GM12801 (cell line): ENCODE measurements around the gene ATXN7L2.

Experiments used
- CTCF ChIP-seq: IDR thresholded peaks from one replicate; pipeline ENCODE4 v1.5.1; 2011; ENCODE audit warnings: control low read depth; ENCODE audit not compliant: insufficient read length; ENCODE audit errors: extremely low read depth

The ATXN7L2 gene

GRCh38 chr1:109470245-109470644 lies 13.5 kb upstream of the ATXN7L2 start:
- TF ChIP-seq CTCF = no peak

DNA sequence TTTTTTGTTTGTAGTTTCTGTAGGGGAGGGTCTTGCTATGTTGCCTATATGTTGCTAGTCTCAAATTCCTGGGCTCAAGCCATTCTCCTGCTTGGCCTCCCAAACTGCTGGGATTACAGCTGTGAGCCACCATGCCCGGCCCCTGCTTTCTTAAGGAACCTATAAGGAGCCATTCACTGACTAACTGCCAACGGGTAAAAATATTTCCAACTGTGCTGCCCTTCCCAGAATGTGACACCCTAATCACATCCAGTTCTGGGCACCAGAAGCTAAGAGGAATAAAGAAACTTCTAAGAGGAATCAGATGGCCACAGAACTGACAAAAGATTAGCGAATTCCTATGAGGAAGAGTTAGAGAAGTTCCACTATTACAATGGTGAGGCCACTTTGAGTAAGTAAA lies 10.9 kb upstream of the ATXN7L2 start:
- no peak for TF ChIP-seq CTCF

DNA sequence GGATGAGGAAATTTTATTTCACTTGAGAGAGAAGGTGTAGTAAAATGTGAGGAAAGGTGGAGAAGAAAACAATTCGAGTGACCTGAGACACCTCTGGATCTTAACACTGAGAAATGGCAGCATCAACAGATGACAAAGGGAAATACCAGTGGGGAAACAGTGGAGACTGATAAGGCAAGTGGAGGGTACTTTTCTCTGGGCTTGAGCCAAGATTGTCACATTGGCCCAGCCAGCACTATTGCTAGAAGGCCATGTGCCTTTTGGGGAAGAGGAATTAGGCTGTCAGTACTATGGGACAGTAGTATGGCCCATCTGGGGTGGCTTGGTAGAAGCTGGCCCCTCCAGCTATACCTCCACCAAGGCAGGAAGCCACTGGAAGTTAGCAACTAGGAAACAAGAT lies 9.0 kb upstream of the ATXN7L2 start:
- TF ChIP-seq CTCF = no peak

- no peak for TF ChIP-seq CTCF
These were observed 8.4 kb upstream of the ATXN7L2 start for GRCh38 chr1:109475261-109475660.

DNA sequence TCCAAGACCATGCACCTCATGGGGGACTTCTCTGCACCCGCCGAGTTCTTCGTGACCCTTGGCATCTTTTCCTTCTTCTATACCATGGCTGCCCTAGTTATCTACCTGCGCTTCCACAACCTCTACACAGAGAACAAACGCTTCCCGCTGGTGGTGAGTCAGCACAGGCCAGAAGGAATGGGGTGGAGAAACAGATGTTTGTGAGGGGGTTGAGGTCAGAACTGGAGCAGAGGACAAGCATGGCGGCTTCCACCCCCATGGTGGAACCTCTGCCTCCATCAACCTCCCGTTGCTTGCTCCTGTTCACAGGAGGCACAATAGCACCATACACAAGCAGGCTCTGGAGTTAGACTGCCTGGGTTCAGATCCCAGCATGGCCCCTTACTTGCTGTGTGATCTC lies 6.9 kb upstream of the ATXN7L2 start:
- no peak for TF ChIP-seq CTCF

DNA sequence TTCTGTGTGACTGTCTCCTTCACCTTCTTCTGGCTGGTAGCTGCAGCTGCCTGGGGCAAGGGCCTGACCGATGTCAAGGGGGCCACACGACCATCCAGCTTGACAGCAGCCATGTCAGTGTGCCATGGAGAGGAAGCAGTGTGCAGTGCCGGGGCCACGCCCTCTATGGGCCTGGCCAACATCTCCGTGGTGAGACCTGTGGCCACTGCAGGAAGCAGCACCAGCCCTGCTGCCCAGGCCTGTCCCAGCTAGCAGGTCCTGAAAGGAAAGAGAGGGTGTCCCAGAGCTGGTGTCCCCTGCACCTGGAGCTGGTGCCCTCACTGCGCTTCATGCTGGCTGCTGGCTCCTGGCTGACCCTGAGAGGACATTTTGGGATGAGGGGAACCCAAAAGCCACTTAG lies 5.9 kb upstream of the ATXN7L2 start:
- TF ChIP-seq CTCF = no peak

DNA sequence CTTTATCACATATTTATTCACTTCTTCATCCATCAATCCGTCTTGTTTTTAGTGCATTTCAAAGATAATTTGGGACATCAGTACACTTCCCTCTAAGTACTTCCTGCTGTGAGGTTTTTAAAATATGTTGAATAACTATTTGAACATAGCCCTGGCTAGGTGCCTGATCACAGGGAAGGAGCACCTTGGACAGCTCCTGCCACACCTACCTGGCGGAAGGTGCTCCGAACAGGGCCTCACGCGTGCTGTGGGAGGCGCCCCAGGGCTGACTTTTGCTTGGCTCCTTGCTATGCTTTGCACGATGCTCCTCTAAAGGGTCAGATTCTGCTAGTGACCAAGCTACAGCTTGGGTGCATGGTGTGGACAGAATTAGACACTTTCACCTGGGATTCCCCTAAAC lies 4.9 kb upstream of the ATXN7L2 start:
- TF ChIP-seq CTCF = no peak

DNA sequence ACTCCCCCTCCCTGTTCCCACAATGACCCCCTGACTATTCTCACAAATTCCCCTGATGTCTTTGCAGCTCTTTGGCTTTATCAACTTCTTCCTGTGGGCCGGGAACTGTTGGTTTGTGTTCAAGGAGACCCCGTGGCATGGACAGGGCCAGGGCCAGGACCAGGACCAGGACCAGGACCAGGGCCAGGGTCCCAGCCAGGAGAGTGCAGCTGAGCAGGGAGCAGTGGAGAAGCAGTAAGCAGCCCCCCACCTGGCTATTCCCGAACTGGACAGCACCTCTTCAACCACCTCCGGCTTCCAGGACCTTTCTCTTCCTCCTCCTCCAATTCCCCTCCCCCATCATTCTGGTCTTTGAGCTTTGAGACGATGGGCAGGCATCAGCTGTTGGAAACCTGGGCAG lies 4.4 kb upstream of the ATXN7L2 start:
- no peak for TF ChIP-seq CTCF
